KBM-7 (cell line): Measurements from ENCODE around the gene SHC3.

ENCODE experiments used
- DNase-seq: peaks from one replicate; pipeline ENCODE4 v3.0.0-alpha.2; 2015
- in situ Hi-C: fragments of 300-500 bp; cut with MboI; formaldehyde crosslinking; loops from 2 replicates; pipeline ENCODE4 v1.14.3; 2020; ENCODE audit warnings: low sequenced_read_pairs, low pct_unique_long_range_greater_than_20kb, mixed read lengths

SHC3 gene

DNA sequence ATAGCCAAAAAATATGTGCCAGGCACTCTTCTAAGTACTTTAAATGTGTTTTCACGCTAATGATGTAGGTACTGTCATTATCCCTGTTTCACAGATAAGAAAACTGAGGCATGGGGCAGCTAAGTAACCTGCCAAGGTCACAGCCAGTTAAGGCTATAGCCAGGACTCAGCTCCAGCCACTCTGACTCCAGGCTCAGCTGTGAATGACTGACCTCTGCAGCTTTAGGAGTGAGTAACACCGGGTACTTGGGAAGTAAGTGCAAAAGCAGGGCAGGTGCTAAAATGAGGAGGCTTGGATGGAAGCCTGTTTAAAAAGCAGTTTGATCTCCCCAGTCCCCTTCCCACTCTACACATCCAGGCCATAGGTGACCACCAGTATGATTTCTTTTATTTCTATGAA lies 10.6 kb upstream of the SHC3 start:
- no peak for DNase-seq
- in situ Hi-C loops, result no loop called here

DNA sequence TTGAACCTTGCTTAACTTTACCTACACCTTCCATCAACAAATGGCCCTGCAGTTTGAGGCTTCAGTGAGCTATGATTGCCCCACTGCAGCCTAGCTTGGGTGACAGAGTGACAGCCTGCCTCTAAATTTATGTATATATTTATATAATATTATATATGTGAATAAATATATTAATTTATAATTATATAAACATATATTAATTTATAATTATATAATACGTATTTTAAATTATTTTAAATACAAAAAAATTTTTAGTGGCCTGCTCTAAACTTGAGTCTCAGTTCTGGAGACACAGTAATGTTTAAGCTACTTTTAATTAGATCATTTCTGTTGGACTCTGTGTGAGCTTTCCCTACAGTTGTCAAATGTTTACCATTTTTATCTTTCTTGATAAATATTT lies 9.3 kb upstream of the SHC3 start:
- no peak for DNase-seq
- in situ Hi-C loops, result no loop called here

DNA sequence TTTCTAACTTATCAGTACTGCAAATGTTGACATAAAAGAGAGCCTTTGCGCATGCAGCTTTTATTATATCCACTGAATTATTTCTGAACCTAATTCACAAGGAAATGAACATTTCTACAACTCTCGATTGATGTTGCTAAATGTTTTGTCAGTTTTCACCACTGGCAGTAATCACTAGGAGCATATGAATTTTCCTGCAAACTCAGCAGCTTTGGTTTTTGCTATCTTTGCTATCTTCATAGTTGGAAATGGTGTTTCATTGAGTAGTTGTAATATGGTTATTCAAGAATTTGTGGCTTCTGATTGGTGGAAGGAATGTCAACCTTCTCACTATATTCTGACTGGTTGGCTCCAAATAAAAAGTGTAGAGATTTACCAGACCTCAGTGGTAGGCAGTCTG lies 8.9 kb upstream of the SHC3 start:
- no peak for DNase-seq
- in situ Hi-C loops, result no loop called here

DNA sequence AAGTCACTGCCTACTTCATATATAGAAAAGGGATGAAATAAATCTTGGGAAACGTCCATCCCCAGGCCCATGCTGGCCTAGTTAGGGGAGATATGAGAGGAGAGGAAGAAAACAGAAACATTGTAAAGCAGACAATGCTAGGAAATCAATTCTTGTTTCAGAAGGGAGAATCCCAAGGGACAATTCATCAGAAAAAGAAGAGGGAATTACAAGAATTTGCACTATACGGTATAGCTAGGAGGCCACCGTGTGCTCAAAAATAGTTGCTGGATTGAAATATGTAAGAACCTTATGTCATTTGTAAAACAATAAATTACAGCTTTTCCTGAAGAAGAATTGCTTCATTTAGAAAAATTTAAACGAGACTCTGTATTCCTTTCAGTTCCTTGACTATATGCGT lies 8.3 kb upstream of the SHC3 start:
- in situ Hi-C loops, result no loop called here
- DNase-seq, result no peak

DNA sequence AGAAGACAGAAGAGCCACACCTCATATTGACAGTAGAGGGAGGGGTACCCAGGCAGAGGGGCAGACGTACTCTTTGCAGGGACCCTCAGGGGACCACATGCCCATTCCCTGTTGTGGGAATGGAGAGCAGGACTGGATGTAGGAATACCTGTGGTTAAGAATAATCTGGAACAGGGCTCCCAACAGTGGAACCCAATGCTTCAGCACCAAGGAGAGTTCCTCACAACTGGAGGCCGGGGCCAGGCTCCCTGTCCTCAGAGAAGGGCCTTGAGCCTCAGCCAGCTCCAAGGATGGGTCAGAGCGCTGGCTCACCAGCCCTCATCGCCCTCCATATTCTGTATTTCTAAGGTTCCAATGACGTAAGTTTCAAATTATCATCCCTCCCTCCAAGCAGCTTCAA lies 7.4 kb upstream of the SHC3 start:
- peak; percentile 16 for DNase-seq
- in situ Hi-C loops, result no loop called here

DNA sequence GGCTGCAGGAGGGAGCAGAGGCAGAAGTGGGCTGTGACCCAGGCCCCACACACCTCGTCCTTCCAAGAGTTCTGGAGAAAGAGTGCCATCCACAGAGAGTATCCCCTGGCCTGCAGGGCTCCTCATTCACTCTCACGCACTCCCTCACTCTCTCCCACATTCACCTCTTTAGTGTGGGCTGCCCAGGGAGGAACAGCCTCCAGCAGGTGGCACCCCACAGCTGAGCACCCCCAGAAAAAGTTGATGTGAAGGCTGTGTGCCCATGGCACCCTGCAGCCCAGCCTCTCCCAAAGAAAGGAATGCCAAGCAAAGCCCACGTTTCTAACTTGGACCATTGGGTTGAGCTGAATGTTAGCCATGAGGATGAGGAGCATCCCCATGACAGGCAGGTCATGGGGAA lies 4.5 kb upstream of the SHC3 start:
- in situ Hi-C loops, result no loop called here
- no peak for DNase-seq

DNA sequence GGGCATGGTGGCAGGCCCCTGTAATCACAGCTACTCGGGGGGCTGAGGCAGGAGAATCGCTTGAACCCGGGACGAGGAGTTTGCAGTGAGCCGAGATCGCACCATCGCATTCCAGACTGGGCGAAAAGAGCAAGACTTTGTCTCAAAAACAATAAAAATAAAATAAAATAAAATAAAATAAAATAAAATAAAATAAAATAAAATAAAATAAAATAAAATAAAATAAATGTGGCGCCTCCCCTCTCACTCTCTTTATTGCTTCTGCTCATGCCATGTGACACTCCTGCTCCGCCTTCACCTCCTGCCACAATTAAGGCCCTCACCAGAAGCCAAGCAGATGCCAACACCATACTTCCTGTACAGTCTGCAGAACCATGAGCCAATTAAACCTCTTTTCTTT lies 3.8 kb upstream of the SHC3 start:
- DNase-seq, result no peak
- in situ Hi-C loops, result no loop called here

DNA sequence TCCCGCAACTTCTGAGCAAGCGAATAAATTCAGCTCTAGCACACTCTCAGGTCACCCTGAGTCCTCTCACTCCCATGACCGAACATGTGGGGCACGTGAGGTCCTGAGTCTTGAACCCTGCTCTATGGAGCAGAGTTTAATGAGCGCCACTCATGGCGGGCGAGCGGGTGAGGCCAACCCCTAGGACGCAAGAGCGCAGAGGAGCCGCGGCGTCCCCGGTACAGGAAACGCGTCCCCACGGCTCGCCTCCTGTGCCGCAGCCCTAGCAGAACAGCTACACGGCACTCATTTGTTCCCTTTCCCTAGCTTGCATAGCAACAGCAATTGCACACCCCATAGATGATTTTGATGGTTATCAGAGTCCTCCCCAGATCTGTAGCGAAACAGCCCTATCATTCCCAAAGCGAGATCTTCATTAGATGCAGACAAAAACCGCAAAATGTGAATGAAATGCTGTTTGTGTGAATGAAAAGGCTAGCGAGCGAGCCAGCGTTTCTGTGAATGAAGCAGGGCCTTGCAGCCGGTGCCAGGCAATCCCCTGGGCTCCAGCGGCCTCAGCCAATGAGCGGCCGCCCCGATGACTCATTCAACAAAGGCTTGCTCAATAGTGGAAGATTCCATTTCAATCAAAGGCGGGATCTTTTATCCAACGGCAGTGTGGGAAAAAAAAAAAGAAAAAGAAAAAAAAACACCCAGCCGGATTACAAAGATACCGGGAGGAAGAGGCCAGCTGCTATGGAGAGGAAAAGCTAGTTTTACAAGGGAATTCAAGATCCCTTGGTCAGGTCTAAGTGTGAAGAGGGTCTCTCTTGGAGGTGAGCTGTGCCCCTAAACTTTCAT lies 1.5 kb upstream of the SHC3 start:
- DNase-seq, result peak; percentile 92
- in situ Hi-C loops, result no loop called here

DNA sequence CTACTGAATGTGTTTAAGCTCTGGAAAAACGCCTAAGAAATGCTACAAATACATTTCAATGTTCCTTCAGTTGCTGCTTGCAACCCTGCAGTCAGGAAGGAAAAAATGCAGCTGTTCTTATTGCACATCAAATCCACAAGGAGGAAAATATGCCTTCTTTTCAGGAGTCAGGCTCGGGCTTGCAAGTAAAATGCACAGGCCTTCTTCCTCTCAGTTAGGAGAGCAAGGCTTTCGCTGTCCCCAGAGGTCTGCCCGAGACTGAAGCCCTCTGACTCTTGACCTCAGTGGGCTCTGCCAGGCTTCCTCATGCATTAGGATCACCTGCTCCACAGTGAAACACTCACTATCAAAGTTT lies 899 bp upstream of the SHC3 start:
- no peak for DNase-seq

DNA sequence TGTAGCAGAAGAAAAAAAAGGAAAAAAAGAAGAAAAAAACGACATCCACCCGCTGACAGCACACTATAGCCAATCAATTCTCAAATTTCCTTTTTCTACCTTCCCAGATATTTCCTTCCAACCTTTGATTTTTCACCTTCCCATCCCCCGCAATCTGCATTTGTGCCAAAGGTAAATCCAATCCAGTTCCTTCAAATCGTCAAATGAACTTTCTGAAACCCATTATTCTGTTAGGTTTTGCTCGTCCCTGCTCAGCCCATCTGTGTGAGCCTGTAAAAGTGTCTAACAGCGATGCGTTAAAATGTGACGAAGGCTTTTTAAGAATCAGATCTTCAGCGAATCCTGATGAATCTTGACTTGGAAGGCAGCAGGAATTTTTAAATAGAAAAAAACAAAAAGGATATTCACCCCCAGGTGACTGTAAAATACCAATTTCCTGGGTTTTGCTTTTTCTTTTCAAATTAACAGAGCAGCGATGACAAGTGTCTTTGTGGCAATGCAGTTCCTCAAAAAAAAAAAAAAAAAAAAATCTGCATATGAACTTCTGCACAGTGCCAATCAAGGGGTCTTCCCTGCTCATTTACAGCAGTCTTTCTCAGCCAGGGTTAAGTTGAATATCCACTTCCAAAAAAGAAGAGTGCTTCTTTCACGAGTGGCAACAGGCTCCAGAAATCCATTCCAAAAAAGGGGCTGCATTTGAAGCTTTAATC lies 367 bp upstream of the SHC3 start:
- in situ Hi-C loops, result no loop called here
- DNase-seq, result peak; percentile 53

More for the DNA sequence above, 899 bp upstream of the SHC3 start:
- in situ Hi-C loops, result no loop called here

DNA sequence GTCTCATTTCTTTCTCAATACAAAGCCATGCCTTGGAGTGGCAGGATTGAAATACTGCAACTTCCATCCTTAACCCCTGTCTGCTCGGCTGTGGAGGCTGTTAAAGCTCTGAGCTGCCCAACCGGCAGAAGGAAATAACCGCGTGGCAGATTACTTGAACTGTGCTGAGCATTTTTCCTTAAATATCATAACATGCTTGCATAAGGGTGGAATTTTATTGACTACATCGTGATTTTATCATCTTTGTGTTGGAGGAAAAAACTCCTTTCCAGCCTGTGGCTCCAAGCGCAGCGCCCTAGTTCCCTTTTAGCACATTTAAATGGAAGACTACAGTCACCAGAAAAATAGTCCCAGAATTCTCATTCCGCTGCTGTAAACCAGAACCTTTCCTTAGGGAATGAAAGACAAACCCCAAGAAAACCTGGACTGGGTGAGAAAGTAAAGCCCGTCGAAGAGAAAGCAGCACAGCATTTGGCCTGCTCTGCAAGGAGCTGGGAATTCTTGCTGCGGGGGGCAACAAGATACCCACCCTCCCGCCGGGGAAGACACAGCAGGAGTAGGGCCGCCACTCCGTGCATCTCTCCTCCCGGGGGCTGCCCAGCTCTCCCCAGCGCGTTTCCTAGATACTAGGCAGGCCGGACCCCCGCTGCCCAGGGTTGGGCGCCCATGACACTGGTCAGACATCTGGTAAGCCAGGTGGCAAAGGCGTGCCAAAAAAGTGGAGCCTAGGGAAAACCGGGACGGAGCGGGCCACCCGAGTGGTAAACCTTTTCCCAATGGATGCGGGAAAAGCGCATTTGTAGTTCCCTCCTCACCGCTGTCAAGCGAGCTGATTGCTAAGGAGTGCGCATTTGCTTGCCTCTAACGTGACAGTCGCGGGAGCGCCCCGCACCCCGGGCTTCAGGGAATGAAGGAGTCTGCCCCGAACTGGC lies 1.3 kb downstream of the SHC3 start:
- DNase-seq, result no peak
- in situ Hi-C loops, result no loop called here

DNA sequence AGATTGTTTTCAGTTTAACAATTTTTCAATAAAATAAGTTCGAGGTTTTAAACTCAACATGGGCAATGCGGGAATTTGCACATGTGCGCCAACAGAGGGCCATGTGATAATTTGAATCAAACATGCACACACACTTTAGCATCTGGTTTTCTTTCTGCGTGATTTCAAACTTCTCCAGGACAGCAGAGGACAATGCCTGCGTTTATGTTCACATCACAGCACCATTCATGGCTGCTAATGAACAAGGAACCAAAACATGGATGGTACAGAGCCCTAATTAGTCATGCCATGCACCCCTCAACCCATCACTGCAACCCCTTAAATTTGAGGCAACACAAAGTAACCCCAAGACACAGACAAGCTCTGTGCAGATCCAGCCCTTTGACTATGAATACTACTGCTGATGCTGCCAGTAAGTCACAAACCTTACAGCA lies 2.8 kb downstream of the SHC3 start:
- in situ Hi-C loops, result no loop called here
- no peak for DNase-seq

DNA sequence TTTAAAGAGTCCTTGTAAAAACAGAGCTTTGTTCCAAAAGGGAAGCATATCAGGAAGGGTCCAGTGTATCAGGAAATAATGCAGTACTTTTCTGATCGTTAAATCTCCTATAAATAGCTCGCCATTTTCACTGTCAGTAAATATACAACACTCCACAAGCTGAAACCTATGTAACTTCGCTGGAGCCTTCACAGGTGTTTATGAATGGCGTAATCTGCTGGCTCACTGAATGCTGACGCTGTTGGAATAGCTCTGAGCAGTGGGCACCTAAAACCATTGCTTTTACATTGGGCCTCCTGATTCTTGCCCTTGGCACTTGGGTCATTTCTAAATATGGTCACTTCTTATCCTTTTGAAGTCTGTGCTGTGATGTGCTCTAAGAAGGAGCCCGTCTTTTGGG lies 4.3 kb downstream of the SHC3 start:
- no peak for DNase-seq
- in situ Hi-C loops, result no loop called here

DNA sequence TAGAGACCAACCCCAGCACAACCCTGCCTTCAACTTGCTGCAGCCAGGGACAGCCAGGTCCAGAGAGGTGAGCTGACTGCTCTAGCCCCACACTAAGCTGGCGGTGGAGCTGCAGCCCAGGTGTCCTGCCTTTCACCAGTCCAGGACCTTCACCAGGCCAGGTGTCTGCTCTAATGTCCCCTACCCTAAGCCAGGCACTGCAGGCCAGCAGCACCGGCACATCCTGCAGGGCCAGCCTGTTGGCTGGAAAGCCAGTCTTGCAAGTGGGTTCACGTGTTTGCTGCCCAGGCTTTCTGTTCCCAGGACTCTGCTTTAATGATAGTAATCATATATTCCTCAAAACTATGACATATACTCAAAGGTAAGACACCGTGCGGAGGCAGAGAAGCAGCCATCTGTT lies 5.5 kb downstream of the SHC3 start:
- in situ Hi-C loops, result no loop called here

DNA sequence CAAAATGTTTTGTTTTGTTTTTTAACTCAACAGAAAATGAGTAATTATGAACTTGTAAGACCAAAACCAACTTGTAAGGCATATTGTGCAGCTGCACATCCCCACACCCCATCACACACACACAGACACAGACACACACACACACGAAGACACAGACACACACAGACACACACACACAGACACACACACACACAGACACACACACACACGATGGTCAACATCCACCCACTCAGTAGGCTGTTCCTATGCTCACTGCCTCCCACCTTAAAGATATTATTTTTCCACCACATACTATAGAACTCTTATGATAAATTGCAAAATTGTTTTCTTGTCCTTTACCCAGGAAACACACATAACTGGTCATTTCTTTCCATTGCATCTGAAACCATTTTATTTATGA lies 6.2 kb downstream of the SHC3 start:
- no peak for DNase-seq
- in situ Hi-C loops, result no loop called here

More for the DNA sequence above, 5.5 kb downstream of the SHC3 start:
- no peak for DNase-seq

DNA sequence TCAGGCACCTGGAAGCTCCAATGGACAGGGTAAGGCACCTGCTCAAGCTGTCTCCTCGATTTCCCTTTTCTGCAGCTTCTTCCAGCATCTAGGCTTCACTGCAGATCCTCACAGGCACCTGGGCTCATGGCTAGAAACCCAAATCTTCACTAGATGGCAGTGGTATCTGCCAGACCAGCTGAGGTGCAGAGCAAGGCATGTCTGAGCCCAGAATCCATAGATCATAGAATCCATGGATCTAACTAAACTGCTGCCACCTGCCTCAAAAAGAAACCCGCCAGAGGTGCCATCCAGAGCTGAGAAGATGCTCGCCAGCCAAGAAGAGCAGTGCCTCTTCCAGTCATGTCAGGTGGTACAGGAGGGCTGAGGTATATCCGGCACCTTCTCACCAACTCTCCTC lies 6.9 kb downstream of the SHC3 start:
- in situ Hi-C loops, result no loop called here
- DNase-seq, result no peak

DNA sequence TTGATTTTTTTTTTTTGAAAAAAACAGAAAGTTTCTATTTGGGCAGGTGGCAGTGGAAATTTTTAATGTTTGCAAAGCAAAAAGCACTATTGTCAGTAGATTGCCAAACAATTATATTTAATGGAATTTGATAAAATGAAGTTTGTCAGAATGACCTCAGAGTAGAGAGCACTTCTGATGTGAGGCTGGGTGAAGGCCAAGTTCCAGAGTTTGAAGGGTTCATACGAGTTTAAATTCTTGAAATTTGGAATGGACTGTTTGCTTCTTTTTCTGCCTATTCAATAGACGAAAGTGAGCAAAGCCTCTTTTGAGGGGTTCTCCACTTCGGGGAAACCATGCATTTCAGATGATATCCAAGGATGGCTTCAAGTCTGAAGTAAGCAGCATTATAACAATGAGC lies 7.4 kb downstream of the SHC3 start:
- in situ Hi-C loops, result no loop called here
- no peak for DNase-seq

DNA sequence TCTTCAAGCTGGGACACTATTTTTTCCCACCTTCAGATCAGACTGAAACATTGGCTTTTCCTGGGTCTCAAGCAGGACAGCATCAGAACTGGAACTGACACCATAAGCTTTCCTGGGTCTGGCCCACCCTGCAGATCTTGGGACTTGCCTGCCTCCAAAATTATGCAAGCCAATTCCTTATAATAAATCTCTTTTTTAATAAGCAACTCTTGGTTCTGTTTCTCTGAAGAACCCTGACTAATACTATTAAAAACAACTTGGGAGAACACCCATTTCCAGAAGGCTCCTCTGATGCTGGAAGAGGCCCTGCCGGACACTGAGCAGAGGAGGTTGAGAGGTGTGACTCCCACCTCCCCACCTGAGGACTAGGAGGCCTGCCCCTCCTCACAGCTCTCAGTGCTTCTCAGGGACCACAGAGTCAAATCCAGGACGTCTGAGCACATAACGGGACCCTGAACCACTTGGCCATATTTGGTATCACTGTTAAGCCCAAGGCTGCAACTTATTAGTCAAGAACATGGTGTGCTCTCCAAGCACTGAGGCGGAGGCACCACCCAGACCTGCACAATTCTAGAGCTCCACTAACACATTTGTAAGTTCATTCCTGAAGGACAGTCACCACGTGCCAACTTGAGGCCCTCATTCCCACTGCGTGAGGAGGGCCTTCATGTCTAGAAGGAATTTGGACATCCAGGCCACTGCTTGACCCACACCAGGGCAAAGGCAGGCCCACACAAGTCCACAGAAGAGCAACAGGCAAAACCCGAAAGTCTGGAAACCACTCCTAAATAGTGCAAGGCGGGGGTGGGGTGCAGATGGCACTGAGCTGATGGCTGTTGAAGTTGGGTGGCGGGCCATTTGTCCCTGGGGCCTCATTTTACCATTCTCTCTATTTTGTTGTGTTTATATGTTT lies 9.5 kb downstream of the SHC3 start:
- in situ Hi-C loops, result no loop called here
- no peak for DNase-seq

DNA sequence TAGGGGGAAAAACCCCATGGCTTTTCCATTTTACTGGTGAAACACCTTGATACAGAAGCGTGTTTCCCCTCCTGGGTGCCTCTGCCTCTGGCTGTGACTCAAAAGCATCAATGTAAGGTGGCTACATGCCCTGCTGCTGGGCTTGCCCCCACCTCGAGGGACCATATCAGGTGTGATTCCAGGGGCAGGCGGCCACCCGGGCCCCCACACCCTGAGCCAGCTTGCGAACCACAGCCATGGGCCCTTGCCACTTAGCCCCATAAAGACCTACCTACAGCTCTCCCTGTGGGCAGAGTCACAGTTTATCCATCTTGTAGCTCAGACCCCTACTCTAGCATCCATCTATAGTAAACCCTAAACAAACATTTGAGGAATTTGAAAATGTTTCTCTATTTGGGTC lies 10.8 kb downstream of the SHC3 start:
- DNase-seq, result no peak
- in situ Hi-C loops, result no loop called here
